GM12878 (cell line): ENCODE results near the gene AKAP12. TPM values are rescaled to one million over a fixed set of nuclear protein-coding genes. Genes with fewer than 3 reads are reported as not detected.

Source experiments
- ATAC-seq: fragments of 200-7000 bp; cut with Tn5 transposase; 3 replicates; pipeline ENCODE4 v1.9.1; 2020; ENCODE audit warnings: mild to moderate bottlenecking, moderate library complexity
- BruUV-seq: library from RNA; stranded (reverse); fragments of 400-500 nt; replicated peaks from 2 replicates; lab custom pipeline; 2021; lab: Mats Ljungman, UMichigan
- CTCF ChIA-PET: fragments of 300-600 bp; sonication (Branson Sonifier 250); formaldehyde crosslinking; extraction: SDS; loops from one replicate; lab custom pipeline; 2021; ENCODE audit warnings: inconsistent platforms; lab: Yijun Ruan, JAX
- POLR2A ChIA-PET: fragments of 350-600 bp; formaldehyde crosslinking; extraction: SDS; loops from one replicate; lab custom pipeline; 2021; ENCODE audit warnings: inconsistent platforms; lab: Charles Lee
- RAD21 ChIA-PET: fragments of 300-600 bp; sonication (Branson Sonifier 250); formaldehyde crosslinking; loops from one replicate; lab custom pipeline; 2023; ENCODE audit warnings: antibody characterized with exemption; ENCODE audit not compliant: unreplicated experiment; lab: Charles Lee
- SMC1A ChIA-PET: fragments of 300-600 bp; sonication (Branson Sonifier 250); formaldehyde crosslinking; loops from one replicate; lab custom pipeline; 2023; ENCODE audit not compliant: unreplicated experiment, uncharacterized antibody; lab: Charles Lee
- DNase-seq: peaks from one replicate; pipeline ENCODE4 v3.0.0-alpha.2; 2011; ENCODE audit warnings: low read depth, low spot score
- FAIRE-seq: peaks from 3 replicates; lab custom pipeline; 2011; peaks lifted over from hg19 to GRCh38; lab: Jason Lieb, UNC
- H2AFZ ChIP-seq: 2 replicates; pipeline ENCODE4 v1.6.0; 2011; ENCODE audit warnings: low read depth, low read length, control low read depth; ENCODE audit not compliant: control insufficient read depth
- H3K27ac ChIP-seq: 2 replicates; pipeline ENCODE4 v1.5.1; 2011; ENCODE audit warnings: control low read depth; ENCODE audit not compliant: control insufficient read depth, insufficient read depth
- H3K27me3 ChIP-seq, 2 experiments: replicated peaks in 1 of 2; 2 replicates each; pipeline versions ENCODE4 v1.6.0 to v1.6.1; 2011; ENCODE audit warnings: low read length in 1 of 2; ENCODE audit not compliant: control insufficient read depth in 2 of 2, insufficient read depth in 2 of 2
- H3K36me3 ChIP-seq, 2 experiments: 2 replicates each; pipeline ENCODE4 v1.5.1; 2011; ENCODE audit warnings: low read length in 1 of 2; ENCODE audit not compliant: control insufficient read depth in 2 of 2, insufficient read depth in 2 of 2
- H3K4me1 ChIP-seq: 2 replicates; pipeline ENCODE4 v1.6.1; 2011; ENCODE audit warnings: mild to moderate bottlenecking, low read length, moderate library complexity, mixed read lengths; ENCODE audit not compliant: control insufficient read depth, insufficient read depth
- H3K4me2 ChIP-seq: 2 replicates; pipeline ENCODE4 v1.6.0; 2011; ENCODE audit warnings: control low read depth; ENCODE audit not compliant: control insufficient read depth, insufficient read depth
- H3K4me3 ChIP-seq: fragments of 200-600 bp; sonication (generic); 2 replicates; pipeline ENCODE4 v1.5.1; 2016
- H3K79me2 ChIP-seq: 2 replicates; pipeline ENCODE4 v1.6.0; 2011; ENCODE audit warnings: low read length; ENCODE audit not compliant: control insufficient read depth, insufficient read depth
- H3K9ac ChIP-seq: 2 replicates; pipeline ENCODE4 v1.8.0; 2011; ENCODE audit warnings: low read length, control low read depth, mixed read lengths; ENCODE audit not compliant: control insufficient read depth, insufficient read depth
- H3K9me3 ChIP-seq: replicated peaks from 3 replicates; pipeline ENCODE4 v1.5.1; 2011; ENCODE audit warnings: mild to moderate bottlenecking, low read length; ENCODE audit not compliant: control insufficient read depth, insufficient read depth
- H4K20me1 ChIP-seq: 2 replicates; pipeline ENCODE4 v1.6.0; 2011; ENCODE audit not compliant: control insufficient read depth, insufficient read depth
- BCL11A ChIP-seq: IDR thresholded peaks from 2 replicates; pipeline ENCODE4 v1.6.1; 2011; ENCODE audit warnings: low read depth, low read length
- EED ChIP-seq: sonication (generic); IDR thresholded peaks from 2 replicates; pipeline ENCODE4 v1.6.1; 2016; ENCODE audit warnings: antibody characterized with exemption, low read depth
- IKZF1 ChIP-seq: fragments of 450-650 bp; conservative IDR thresholded peaks from 2 replicates; pipeline ENCODE4 v1.6.1; 2017; ENCODE audit warnings: antibody characterized with exemption, mild to moderate bottlenecking
- IKZF2 ChIP-seq, 2 experiments: fragments of 450-650 bp; IDR thresholded peaks; 2 replicates each; pipeline ENCODE4 v1.6.1; 2017; ENCODE audit warnings: mild to moderate bottlenecking in 2 of 2, moderate library complexity in 2 of 2
- JUND ChIP-seq: IDR thresholded peaks from 2 replicates; pipeline ENCODE4 v1.6.1; 2012; ENCODE audit warnings: low read depth, mild to moderate bottlenecking, low read length, improper control_type of control experiment, moderate library complexity
- MEF2B ChIP-seq: fragments of 450-650 bp; IDR thresholded peaks from 2 replicates; pipeline ENCODE4 v1.6.1; 2018; ENCODE audit warnings: mild to moderate bottlenecking, moderate library complexity; ENCODE audit not compliant: partially characterized antibody, poor library complexity, severe bottlenecking
- MLLT1 ChIP-seq: fragments of 450-650 bp; IDR thresholded peaks from 2 replicates; pipeline ENCODE4 v1.6.1; 2016; ENCODE audit warnings: mild to moderate bottlenecking
- MYC ChIP-seq: IDR thresholded peaks from 2 replicates; pipeline ENCODE4 v1.6.1; 2011; ENCODE audit warnings: mild to moderate bottlenecking, low read length, moderate library complexity, inconsistent platforms; ENCODE audit not compliant: insufficient read depth, insufficient replicate concordance, insufficient read length, severe bottlenecking
- NFYA ChIP-seq: IDR thresholded peaks from 2 replicates; pipeline ENCODE4 v1.6.1; 2011; ENCODE audit warnings: low read depth, mild to moderate bottlenecking, low read length, improper control_type of control experiment, borderline replicate concordance
- POLR2AphosphoS5 ChIP-seq: IDR thresholded peaks from 2 replicates; pipeline ENCODE4 v1.6.1; 2011; ENCODE audit warnings: mild to moderate bottlenecking, low read length, inconsistent platforms
- SMC3 ChIP-seq: IDR thresholded peaks from 2 replicates; pipeline ENCODE4 v1.6.1; 2011; ENCODE audit warnings: low read length, improper control_type of control experiment, borderline replicate concordance
- ZBTB33 ChIP-seq: fragments of 450-650 bp; IDR thresholded peaks from 2 replicates; pipeline ENCODE4 v1.6.1; 2017; ENCODE audit warnings: mild to moderate bottlenecking
- ZBTB40 ChIP-seq: fragments of 450-650 bp; IDR thresholded peaks from 2 replicates; pipeline ENCODE4 v1.6.1; 2016; ENCODE audit warnings: mild to moderate bottlenecking, moderate library complexity, borderline replicate concordance
- WGBS: methylation state at CpG from one replicate; pipeline ENCODE4 v1.1.6; 2016; ENCODE audit warnings: low lambda C conversion rate; ENCODE audit not compliant: insufficient replicate concordance, insufficient coverage; ENCODE audit errors: missing lambda C conversion rate; 5-methylcytosine and 5-hydroxymethylcytosine counted together
- in situ Hi-C: fragments of 300-500 bp; cut with MboI; formaldehyde crosslinking; loops from 9 replicates; pipeline ENCODE4 v1.14.3; 2018; ENCODE audit warnings: mixed read lengths
- intact Hi-C: fragments of 100-400 bp; cut with micrococcal nuclease; formaldehyde crosslinking; loops from one replicate; pipeline ENCODE4 v1.14.2; 2022; ENCODE audit not compliant: unreplicated experiment
- polyA plus RNA-seq, 11 experiments: library from polyadenylated mRNA; depleted of rRNA in 4 of 11; unstranded in 6 of 11; stranded (reverse) in 5 of 11; fragments of >200 nt; fragmentation: Nextera tagmentation in 4 of 11; fragmentation: Illumina TruSeq in 1 of 11; extraction: Ambion mirVana in 4 of 11; extraction: Trizol in 1 of 11; gene quantifications; 1 replicate in 1 of 11; 2 replicates in 10 of 11; pipeline versions ENCODE4 v1.2.1 to v1.2.3, GENCODE V29; 2011 to 2016; ENCODE audit warnings: inconsistent platforms in 2 of 11, missing spikeins in 2 of 11, low read depth in 1 of 11
- total RNA-seq, 4 experiments: library from RNA; depleted of rRNA in 3 of 4; stranded (reverse); fragments of >200 nt in 3 of 4; fragmentation: Illumina TruSeq in 1 of 4; extraction: Trizol in 1 of 4; gene quantifications; 2 replicates each; pipeline versions ENCODE4 v1.2.1 to v1.2.3, GENCODE V29; 2013 to 2021

AKAP12 gene
- total and polyA plus RNA-seq, 10 of the 15 experiments (the other 5 are each of a cell fraction or from before 2014, with no cell fraction given): under 0.01 to 0.72 (median 0.06) TPM; not detected in 4

- Histone ChIP-seq H3K9me3 (no peaks in the 10 kb centered on the region), H4K20me1 (no peaks in the 10 kb centered on the region), H2AFZ (peak overlapping the region; percentile 42), H3K9ac (peak overlapping the region; percentile 73), H3K27me3 (no peaks in the 10 kb centered on the region), H3K4me3 (peak overlapping the region; percentile 69), H3K4me2 (peak overlapping the region; percentile 67), H3K36me3 (no peaks in the 10 kb centered on the region; a peak in 1 of 4 replicates), H3K79me2 (peaks cover 79% of the 10 kb centered on the region), H3K27ac (peak overlapping the region; percentile 84), H3K4me1 (peaks cover 25% of the 10 kb centered on the region)
- intact Hi-C loops (no loop called here), in situ Hi-C loops (no loop called here)
- CTCF ChIA-PET: interaction anchor here (1.1 to 1.5 kb wide), 5 partner anchors 8 to 71 kb away, joined by 3 read pairs; partner anchors contain the start of gene RMND1
- peak; percentile 84 for ATAC-seq
- SMC1A ChIA-PET: interaction anchor here (1.3 to 1.5 kb wide), 2 partner anchors 9 to 112 kb away, joined by 3 to 6 read pairs; no protein-coding TSS in a partner anchor
- FAIRE-seq: no peak
- BruUV-seq: no TSS peak
- RAD21 ChIA-PET: interaction anchor here (0.5 kb wide), 1 partner anchor 39 kb away, joined by 3 read pairs; no protein-coding TSS in a partner anchor
- POLR2A ChIA-PET: interaction anchor here (0.9 kb wide), 1 partner anchor 9 kb away, joined by 3 read pairs; no protein-coding TSS in a partner anchor
- no peak for DNase-seq
- 71% methylated on average over 13 of the region's 14 CpGs for WGBS
- TF ChIP-seq MEF2B (peak; percentile 38), MLLT1 (peak; percentile 98), ZBTB33 (no peak), BCL11A (no peak), POLR2AphosphoS5 (peak; percentile 48; the same call in 1 of the 2 replicates), IKZF2 (IDR thresholded peaks at IDR 0.05) (0 out of 4 replicates have a peak, but pooled peaks have one; percentile 16 to 35), JUND (no peak), EED (peak; percentile 17; the same call in 1 of the 2 replicates), ZBTB40 (peak; percentile 16; the same call in 1 of the 2 replicates), MYC (no peak), SMC3 (no peak), NFYA (no peak), IKZF1 (peak; percentile 54; the same call in 1 of the 2 replicates)
These were observed 140.4 kb downstream of the AKAP12 start for GRCh38 chr6:151379933-151380847.
